ENCODE results near the gene KIF9.

KIF9 gene

GRCh38 chr3:47245271-47245670, 37.3 kb downstream of the KIF9 start:
- H3K4me3 ChIP-seq (ENCODE audit: low read depth, low read length): no peak overlapping the region
- no peak for TF ChIP-seq CTCF (IDR thresholded peaks at IDR 0.05; ENCODE audit: borderline replicate concordance, insufficient read depth, low read depth, low read length)

GRCh38 chr3:47244531-47245100, 38.0 kb downstream of the KIF9 start:
- no peak overlapping the region for H3K4me3 ChIP-seq (ENCODE audit: low read depth, low read length)
- no peak for TF ChIP-seq CTCF (IDR thresholded peaks at IDR 0.05; ENCODE audit: borderline replicate concordance, insufficient read depth, low read depth, low read length)

GRCh38 chr3:47243419-47244147, 39.0 kb downstream of the KIF9 start:
- 0 out of 2 replicates have a peak, but pooled peaks have one; percentile 10 for TF ChIP-seq CTCF (IDR thresholded peaks at IDR 0.05; ENCODE audit: borderline replicate concordance, insufficient read depth, low read depth, low read length)
- no peak overlapping the region for H3K4me3 ChIP-seq (ENCODE audit: low read depth, low read length)

GRCh38 chr3:47239929-47240328, 42.7 kb downstream of the KIF9 start:
- no peak for TF ChIP-seq CTCF (IDR thresholded peaks at IDR 0.05; ENCODE audit: borderline replicate concordance, insufficient read depth, low read depth, low read length)

GRCh38 chr3:47238017-47238416, 44.6 kb downstream of the KIF9 start:
- H3K4me3 ChIP-seq (ENCODE audit: low read depth, low read length): no peak overlapping the region
- TF ChIP-seq CTCF (IDR thresholded peaks at IDR 0.05; ENCODE audit: borderline replicate concordance, insufficient read depth, low read depth, low read length): no peak

More at GRCh38 chr3:47239929-47240328, 42.7 kb downstream of the KIF9 start:
- no peak overlapping the region for H3K4me3 ChIP-seq (ENCODE audit: low read depth, low read length)

GRCh38 chr3:47228088-47228487, 54.5 kb downstream of the KIF9 start:
- H3K4me3 ChIP-seq (ENCODE audit: low read depth, low read length): peak overlapping the region; percentile 11
- TF ChIP-seq CTCF (IDR thresholded peaks at IDR 0.05; ENCODE audit: borderline replicate concordance, insufficient read depth, low read depth, low read length): no peak

GRCh38 chr3:47227678-47228077, 54.9 kb downstream of the KIF9 start:
- peak overlapping the region; percentile 11 for H3K4me3 ChIP-seq (ENCODE audit: low read depth, low read length)
- no peak for TF ChIP-seq CTCF (IDR thresholded peaks at IDR 0.05; ENCODE audit: borderline replicate concordance, insufficient read depth, low read depth, low read length)

Data from GM12875 (cell line).